ENCODE results near the gene GFRA1. TPM values are rescaled to one million over a fixed set of nuclear protein-coding genes. Genes with fewer than 3 reads are reported as not detected.

The GFRA1 gene, protein sequence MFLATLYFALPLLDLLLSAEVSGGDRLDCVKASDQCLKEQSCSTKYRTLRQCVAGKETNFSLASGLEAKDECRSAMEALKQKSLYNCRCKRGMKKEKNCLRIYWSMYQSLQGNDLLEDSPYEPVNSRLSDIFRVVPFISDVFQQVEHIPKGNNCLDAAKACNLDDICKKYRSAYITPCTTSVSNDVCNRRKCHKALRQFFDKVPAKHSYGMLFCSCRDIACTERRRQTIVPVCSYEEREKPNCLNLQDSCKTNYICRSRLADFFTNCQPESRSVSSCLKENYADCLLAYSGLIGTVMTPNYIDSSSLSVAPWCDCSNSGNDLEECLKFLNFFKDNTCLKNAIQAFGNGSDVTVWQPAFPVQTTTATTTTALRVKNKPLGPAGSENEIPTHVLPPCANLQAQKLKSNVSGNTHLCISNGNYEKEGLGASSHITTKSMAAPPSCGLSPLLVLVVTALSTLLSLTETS
- 9.8 to 12.3 TPM (median 11.2 TPM) in 5 replicates for total RNA-seq (2022; extraction: Qiagen RNA extraction; ENCODE audit: low read depth)

DNA sequence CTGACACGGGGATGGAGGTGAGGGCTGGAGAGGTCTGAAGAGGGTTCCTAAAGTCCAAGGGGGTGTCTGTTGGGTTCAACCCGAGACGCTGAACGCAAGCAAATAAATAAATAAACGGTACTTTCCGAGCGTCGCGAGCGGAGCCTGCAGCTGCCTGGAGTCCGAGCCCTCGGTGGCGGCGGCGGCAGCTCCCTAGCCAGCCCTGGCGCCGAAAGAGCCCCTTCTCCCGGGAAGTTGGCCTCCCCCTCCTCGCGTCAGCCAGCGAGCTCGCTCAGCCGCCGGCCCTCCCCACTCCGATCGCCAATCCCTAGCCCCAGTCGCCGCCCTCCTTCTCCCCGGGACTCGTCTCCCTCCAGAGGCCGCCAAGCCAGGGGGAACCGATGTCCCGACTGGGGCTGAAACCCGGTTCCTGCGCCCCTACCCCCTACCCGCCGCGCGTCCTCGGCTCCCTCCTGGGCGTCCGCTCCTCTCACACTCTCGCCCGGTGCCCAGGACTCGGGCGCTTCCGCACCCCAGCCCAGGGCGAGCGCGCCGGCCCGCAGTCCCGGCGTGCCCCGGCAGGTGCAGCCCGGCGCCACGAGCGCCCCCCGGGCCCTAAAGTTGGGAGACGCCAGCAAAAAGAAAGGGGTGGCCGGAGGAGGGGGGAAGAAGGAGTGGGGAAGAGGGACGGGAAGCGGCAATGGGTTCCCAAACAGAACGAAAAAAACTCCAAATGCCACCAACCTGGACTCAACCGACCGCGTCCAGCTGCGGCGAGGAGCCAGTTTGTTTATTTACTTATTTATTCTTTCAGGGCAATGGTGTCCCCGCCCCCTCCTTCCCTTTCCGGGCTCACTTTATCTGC is at the start of gene GFRA1:
TSS of gene GFRA1 (minus strand) at position 767 of the 844 bp plus-strand sequence. CDS start 1,177 bp downstream, outside the sequence.

Other genes starting within 250 kb of the GFRA1 start
- gene CCDC172, start 51.2 kb upstream of the GFRA1 start, total RNA-seq (2022; extraction: Qiagen RNA extraction; ENCODE audit: low read depth): not detected in 5 replicates
- 0.03 TPM in 1 of 5 replicates, not detected in the others for gene PNLIPRP3, start 154.6 kb upstream of the GFRA1 start, total RNA-seq (2022; extraction: Qiagen RNA extraction; ENCODE audit: low read depth)